Neuronal stem cell (in vitro differentiated cells): Measurements from ENCODE around the gene AMMECR1.

ENCODE experiments used
- DNase-seq: peaks from one replicate; pipeline ENCODE4 v3.0.0-alpha.2; 2013; ENCODE audit warnings: low spot score
- H2AFZ ChIP-seq: one replicate; pipeline ENCODE4 v1.6.1; 2013; ENCODE audit warnings: mild to moderate bottlenecking, low read length, inconsistent platforms
- H2AK5ac ChIP-seq: 2 replicates; pipeline ENCODE4 v1.6.1; 2013; ENCODE audit warnings: low read depth, mild to moderate bottlenecking, inconsistent platforms, low read length, moderate library complexity, mixed read lengths
- H2BK120ac ChIP-seq: 2 replicates; pipeline ENCODE4 v1.6.1; 2013; ENCODE audit warnings: low read depth, mild to moderate bottlenecking, inconsistent platforms, low read length, moderate library complexity, mixed read lengths
- H2BK12ac ChIP-seq: one replicate; pipeline ENCODE4 v1.6.1; 2013; ENCODE audit warnings: low read length, inconsistent platforms
- H2BK15ac ChIP-seq: 2 replicates; pipeline ENCODE4 v1.6.1; 2013; ENCODE audit warnings: mild to moderate bottlenecking, low read length, inconsistent platforms, mixed read lengths
- H2BK5ac ChIP-seq: one replicate; pipeline ENCODE4 v1.6.1; 2013; ENCODE audit warnings: inconsistent platforms, mild to moderate bottlenecking, low read length, moderate library complexity
- H3K14ac ChIP-seq: one replicate; pipeline ENCODE4 v1.6.1; 2013; ENCODE audit warnings: low read length, inconsistent platforms
- H3K18ac ChIP-seq: 2 replicates; pipeline ENCODE4 v1.6.1; 2013; ENCODE audit warnings: low read length, inconsistent platforms
- H3K23ac ChIP-seq: 2 replicates; pipeline ENCODE4 v1.6.1; 2013; ENCODE audit warnings: low read depth, mild to moderate bottlenecking, mixed read lengths, low read length, inconsistent platforms; ENCODE audit not compliant: poor library complexity
- H3K27ac ChIP-seq: replicated peaks from 3 replicates; pipeline ENCODE4 v1.5.1; 2013; ENCODE audit warnings: low read length, inconsistent platforms
- H3K27me3 ChIP-seq, 3 experiments: 2 replicates each; pipeline ENCODE4 v1.6.1; 2013; ENCODE audit warnings: low read length in 3 of 3, mild to moderate bottlenecking in 2 of 3, inconsistent platforms in 1 of 3, low read depth in 1 of 3, mixed read lengths in 1 of 3, moderate library complexity in 1 of 3; ENCODE audit not compliant: control insufficient read depth in 3 of 3, insufficient read depth in 3 of 3
- H3K36me3 ChIP-seq, 2 donors: replicated peaks in 1 of 2; 2 replicates each; pipeline ENCODE4 v1.6.1; 2013; ENCODE audit warnings: low read length in 2 of 2; ENCODE audit not compliant: control insufficient read depth in 2 of 2, insufficient read depth in 2 of 2
- H3K4ac ChIP-seq: 2 replicates; pipeline ENCODE4 v1.6.1; 2013; ENCODE audit warnings: inconsistent platforms, mild to moderate bottlenecking, low read length, moderate library complexity
- H3K4me1 ChIP-seq, 2 donors: 1 replicate in 1 of 2; 2 replicates in 1 of 2; pipeline ENCODE4 v1.6.1; 2013; ENCODE audit warnings: low read length in 2 of 2, low read depth in 1 of 2; ENCODE audit not compliant: control insufficient read depth in 2 of 2, insufficient read depth in 1 of 2
- H3K4me2 ChIP-seq: one replicate; pipeline ENCODE4 v1.6.1; 2013; ENCODE audit warnings: mild to moderate bottlenecking, low read length, inconsistent platforms; ENCODE audit not compliant: insufficient read depth, poor library complexity, severe bottlenecking
- H3K4me3 ChIP-seq, 2 donors: 2 replicates each; pipeline ENCODE4 v1.5.1; 2013; ENCODE audit warnings: low read length in 2 of 2, mild to moderate bottlenecking in 2 of 2, inconsistent platforms in 1 of 2, moderate library complexity in 1 of 2
- H3K79me1 ChIP-seq: one replicate; pipeline ENCODE4 v1.6.1; 2013; ENCODE audit warnings: low read depth, mild to moderate bottlenecking, inconsistent platforms, low read length, moderate library complexity
- H3K9ac ChIP-seq: one replicate; pipeline ENCODE4 v1.6.1; 2013; ENCODE audit warnings: mild to moderate bottlenecking, low read depth, low read length, inconsistent platforms; ENCODE audit not compliant: poor library complexity
- H3K9me3 ChIP-seq, 2 donors: replicated peaks in 1 of 2; 2 replicates each; pipeline versions ENCODE3 to v1.6.1; 2013; ENCODE audit warnings: low read length in 2 of 2, mild to moderate bottlenecking in 2 of 2, inconsistent platforms in 1 of 2, low read depth in 1 of 2, mixed read lengths in 1 of 2, moderate library complexity in 1 of 2; ENCODE audit not compliant: control insufficient read depth in 2 of 2, insufficient read depth in 1 of 2
- H4K8ac ChIP-seq: one replicate; pipeline ENCODE4 v1.6.1; 2013; ENCODE audit warnings: low read depth, mild to moderate bottlenecking, inconsistent platforms, low read length, moderate library complexity
- H4K91ac ChIP-seq: one replicate; pipeline ENCODE4 v1.6.1; 2013; ENCODE audit warnings: low read length, low read depth, mild to moderate bottlenecking, inconsistent platforms; ENCODE audit not compliant: poor library complexity
- WGBS, 2 donors: extraction: QIAGEN DNeasy Blood & Tissue Kit; methylation state at CpG; one replicate each; pipeline ENCODE4 v1.1.7; 2013; ENCODE audit warnings: missing lambda C conversion rate in 2 of 2, mixed read lengths in 1 of 2; ENCODE audit not compliant: insufficient read length in 2 of 2, insufficient replicate concordance in 1 of 2; ENCODE audit errors: extremely low coverage in 2 of 2; 5-methylcytosine and 5-hydroxymethylcytosine counted together

The AMMECR1 gene

DNA sequence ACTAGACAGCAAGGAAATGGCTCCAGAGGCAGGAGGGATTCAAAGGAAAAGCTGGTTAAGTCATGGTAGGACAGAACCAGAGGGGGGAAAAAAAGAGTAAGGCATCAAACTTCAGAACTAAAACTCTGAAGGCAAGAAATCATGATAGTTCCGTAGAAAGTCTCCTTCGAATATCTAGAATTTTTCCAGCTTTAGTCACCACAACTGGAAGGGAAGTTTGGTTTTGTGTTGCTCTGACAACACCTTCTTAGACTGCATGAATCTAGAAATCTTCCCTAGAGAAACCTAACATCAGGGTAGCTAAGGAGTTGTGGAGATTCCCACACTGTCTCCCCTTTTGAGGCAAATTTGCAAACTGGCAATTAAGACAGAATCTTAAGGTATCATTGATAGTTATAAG lies 33.7 kb downstream of the AMMECR1 start:
- Histone ChIP-seq H3K27ac (no peak overlapping the region), H3K9ac (no peak overlapping the region), H3K4me1 (no peaks in the 10 kb centered on the region), H2AFZ (no peak overlapping the region), H2BK12ac (no peak overlapping the region), H3K4me2 (no peak overlapping the region), H3K4ac (no peak overlapping the region), H3K18ac (no peak overlapping the region), H3K9me3 (no peaks in the 10 kb centered on the region), H4K8ac (no peak overlapping the region), H3K36me3 (no peaks in the 10 kb centered on the region), H2BK15ac (no peak overlapping the region), H3K4me3 (no peak overlapping the region), H4K91ac (no peak overlapping the region), H2AK5ac (no peak overlapping the region), H3K14ac (no peak overlapping the region), H2BK120ac (no peak overlapping the region), H2BK5ac (no peak overlapping the region), H3K79me1 (no peaks in the 10 kb centered on the region), H3K23ac (no peak overlapping the region), H3K27me3 (no peaks in the 10 kb centered on the region)
- WGBS, 2 donors: no CpG with 5 or more reads among the region's 2 CpGs
- DNase-seq: no peak

DNA sequence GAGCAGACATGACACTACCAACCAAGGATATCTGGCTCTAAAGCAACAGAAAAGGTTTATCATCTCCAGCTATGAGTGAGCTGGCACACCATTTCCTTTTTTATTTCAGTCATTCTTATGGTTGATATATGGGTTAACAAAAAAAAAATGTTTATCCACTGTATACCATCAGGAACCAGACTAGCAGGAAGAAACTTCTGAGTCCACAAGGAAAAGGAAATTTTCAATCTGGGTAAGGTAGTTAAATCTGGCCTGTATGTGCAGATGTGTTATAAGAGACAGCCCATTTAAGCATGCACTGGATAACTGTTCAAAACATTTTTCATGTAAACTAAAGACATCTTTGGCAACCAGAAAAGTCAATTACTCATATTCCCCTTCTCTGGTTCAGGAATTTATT lies 35.0 kb downstream of the AMMECR1 start:
- Histone ChIP-seq H3K36me3 (no peaks in the 10 kb centered on the region), H3K4me2 (no peak overlapping the region), H3K4ac (no peak overlapping the region), H3K9ac (no peak overlapping the region), H3K14ac (no peak overlapping the region), H3K9me3 (no peaks in the 10 kb centered on the region), H2BK120ac (no peak overlapping the region), H2BK5ac (no peak overlapping the region), H3K4me1 (no peaks in the 10 kb centered on the region), H3K18ac (no peak overlapping the region), H4K91ac (no peak overlapping the region), H2BK12ac (no peak overlapping the region), H3K27me3 (no peaks in the 10 kb centered on the region), H2BK15ac (no peak overlapping the region), H2AFZ (no peak overlapping the region), H3K23ac (no peak overlapping the region), H2AK5ac (no peak overlapping the region), H3K27ac (no peak overlapping the region), H4K8ac (no peak overlapping the region), H3K79me1 (no peaks in the 10 kb centered on the region), H3K4me3 (no peak overlapping the region)
- no peak for DNase-seq

DNA sequence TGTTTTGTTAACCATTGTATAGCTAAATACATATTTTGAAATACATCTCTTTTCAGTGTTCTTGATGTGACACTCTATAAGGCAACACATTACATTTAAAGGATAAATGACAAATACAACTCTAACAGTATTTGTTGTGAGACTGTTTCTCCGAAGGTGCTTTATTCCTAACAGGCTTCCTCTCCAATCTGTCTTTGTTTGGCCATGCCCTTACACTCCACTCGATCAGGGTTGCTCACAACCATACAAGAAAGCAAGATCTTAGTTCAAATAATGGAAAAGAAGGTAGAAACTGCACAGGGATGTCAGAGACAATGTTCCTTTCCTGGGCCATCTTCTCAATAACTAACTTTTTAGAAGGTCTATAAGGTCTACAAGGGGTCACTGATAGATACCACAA lies 36.5 kb downstream of the AMMECR1 start:
- Histone ChIP-seq H2BK5ac (no peak overlapping the region), H2BK120ac (no peak overlapping the region), H3K4me1 (no peaks in the 10 kb centered on the region), H3K18ac (no peak overlapping the region), H3K27me3 (no peaks in the 10 kb centered on the region), H3K9ac (no peak overlapping the region), H3K4ac (no peak overlapping the region), H3K14ac (no peak overlapping the region), H3K27ac (no peak overlapping the region), H3K79me1 (no peaks in the 10 kb centered on the region), H2BK15ac (no peak overlapping the region), H4K8ac (no peak overlapping the region), H3K23ac (no peak overlapping the region), H3K4me2 (no peak overlapping the region), H4K91ac (no peak overlapping the region), H3K9me3 (no peaks in the 10 kb centered on the region), H2AFZ (no peak overlapping the region), H2BK12ac (no peak overlapping the region), H2AK5ac (no peak overlapping the region), H3K36me3 (no peaks in the 10 kb centered on the region), H3K4me3 (no peak overlapping the region)
- DNase-seq: no peak
- WGBS, 2 donors: no CpG with 5 or more reads among the region's 2 CpGs

DNA sequence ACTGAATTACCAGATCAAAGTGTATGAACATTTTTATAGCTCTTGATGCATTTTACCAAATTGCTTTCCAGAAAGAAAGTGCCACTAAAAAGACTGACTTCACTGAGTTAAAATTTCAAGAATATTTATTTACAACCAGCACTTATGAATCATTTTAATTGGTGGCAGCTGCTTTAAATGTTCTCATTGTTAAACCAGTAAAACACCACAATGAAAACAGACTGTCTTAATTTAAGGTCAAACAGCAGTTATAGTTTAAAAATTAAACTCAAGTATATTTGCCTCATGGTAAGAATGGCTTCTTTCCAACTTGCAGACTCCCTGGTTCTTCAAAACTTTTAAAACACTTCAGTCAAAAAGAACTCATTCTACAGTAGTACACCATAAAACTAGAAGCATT lies 36.9 kb downstream of the AMMECR1 start:
- H4K91ac ChIP-seq: no peak overlapping the region
- H2BK12ac ChIP-seq: no peak overlapping the region
- H3K4ac ChIP-seq: no peak overlapping the region
- no peak overlapping the region for H2BK120ac ChIP-seq
- H3K9me3 ChIP-seq: no peaks in the 10 kb centered on the region
- no peaks in the 10 kb centered on the region for H3K4me1 ChIP-seq
- no peak overlapping the region for H2AK5ac ChIP-seq
- no peak overlapping the region for H3K27ac ChIP-seq
- no peaks in the 10 kb centered on the region for H3K36me3 ChIP-seq
- no peak for DNase-seq
- no peaks in the 10 kb centered on the region for H3K79me1 ChIP-seq
- no peak overlapping the region for H3K23ac ChIP-seq
- no peak overlapping the region for H3K18ac ChIP-seq
- H3K4me3 ChIP-seq: no peak overlapping the region
- H4K8ac ChIP-seq: no peak overlapping the region
- H2AFZ ChIP-seq: no peak overlapping the region
- H3K9ac ChIP-seq: no peak overlapping the region
- H3K4me2 ChIP-seq: no peak overlapping the region
- no peak overlapping the region for H2BK5ac ChIP-seq
- H2BK15ac ChIP-seq: no peak overlapping the region
- no peaks in the 10 kb centered on the region for H3K27me3 ChIP-seq
- no peak overlapping the region for H3K14ac ChIP-seq
